IPS-NIHi7 (cell line): ENCODE data around the gene RMND1.
"Not testable (repeated sequence)": the region's sequence is repeated elsewhere in the genome, so short reads cannot be mapped to it uniquely, and the experiment has no call there.

Experiments used
- DNase-seq: peaks from one replicate; pipeline ENCODE4 v3.0.0; 2012; ENCODE audit warnings: mixed read lengths; ENCODE audit errors: extremely low spot score

The RMND1 gene

GRCh38 chr6:151452750-151453427 lies 963 bp upstream of the RMND1 start:
- DNase-seq: no peak

- DNase-seq: no peak
Measured at GRCh38 chr6:151451417-151451949, 443 bp downstream of the RMND1 start.

GRCh38 chr6:151450928-151451327 lies 998 bp downstream of the RMND1 start:
- DNase-seq: not testable (repeated sequence)

- DNase-seq: no peak
Measured at GRCh38 chr6:151448623-151449022, 3.3 kb downstream of the RMND1 start.

GRCh38 chr6:151447237-151447636 lies 4.7 kb downstream of the RMND1 start:
- no peak for DNase-seq

- no peak for DNase-seq
Measured at GRCh38 chr6:151445482-151445881, 6.4 kb downstream of the RMND1 start.

GRCh38 chr6:151443911-151444621 lies 7.9 kb downstream of the RMND1 start:
- DNase-seq: no peak

- DNase-seq: no peak
Measured at GRCh38 chr6:151443454-151443853, 8.5 kb downstream of the RMND1 start.

- DNase-seq: no peak
Measured at GRCh38 chr6:151442371-151442770, 9.6 kb downstream of the RMND1 start.

GRCh38 chr6:151441390-151442166 lies 10.3 kb downstream of the RMND1 start:
- DNase-seq: no peak

GRCh38 chr6:151440930-151441329 lies 11.0 kb downstream of the RMND1 start:
- DNase-seq: no peak

GRCh38 chr6:151440498-151440897 lies 11.4 kb downstream of the RMND1 start:
- DNase-seq: no peak

- no peak for DNase-seq
Measured at GRCh38 chr6:151437401-151437800, 14.5 kb downstream of the RMND1 start.

- no peak for DNase-seq
Measured at GRCh38 chr6:151436802-151437201, 15.1 kb downstream of the RMND1 start.

- DNase-seq: no peak
Measured at GRCh38 chr6:151436300-151436699, 15.6 kb downstream of the RMND1 start.

GRCh38 chr6:151434369-151434768 lies 17.6 kb downstream of the RMND1 start:
- no peak for DNase-seq

- no peak for DNase-seq
Measured at GRCh38 chr6:151432651-151433050, 19.3 kb downstream of the RMND1 start.

GRCh38 chr6:151431337-151431736 lies 20.6 kb downstream of the RMND1 start:
- no peak for DNase-seq

- peak; percentile 19 for DNase-seq
Measured at GRCh38 chr6:151430886-151431285, 21.0 kb downstream of the RMND1 start.

- no peak for DNase-seq
Measured at GRCh38 chr6:151428093-151428735, 23.7 kb downstream of the RMND1 start.

- DNase-seq: no peak
Measured at GRCh38 chr6:151425561-151425960, 26.4 kb downstream of the RMND1 start.

GRCh38 chr6:151422981-151423380 lies 28.9 kb downstream of the RMND1 start:
- no peak for DNase-seq
